B cell (primary cell): Measurements from ENCODE around the gene NIPBL.

Experiments
- CTCF ChIP-seq: fragments of 200-600 bp; IDR thresholded peaks from one replicate; pipeline ENCODE4 v1.8.0; 2022; ENCODE audit warnings: antibody characterized with exemption, mild to moderate bottlenecking
- EZH2 ChIP-seq: IDR thresholded peaks from 2 replicates; pipeline ENCODE4 v1.6.1; 2012; ENCODE audit warnings: borderline replicate concordance, low read depth, mild to moderate bottlenecking, moderate library complexity, low read length; ENCODE audit not compliant: insufficient read depth, poor library complexity, severe bottlenecking

- TF ChIP-seq CTCF: no peak
- no peak for TF ChIP-seq EZH2
These were observed 211.4 kb downstream of the NIPBL start for GRCh38 chr5:37088009-37088408.
